ENCODE results near the gene GNG13. TPM values are rescaled to one million over a fixed set of nuclear protein-coding genes. Genes with fewer than 3 reads are reported as not detected.
A peak's percentile ranks its signal among the peaks of the same experiment; 100 is the strongest.

The GNG13 gene
- total and polyA plus RNA-seq, 9 of the 15 experiments (the other 6 are each of a cell fraction or from before 2014, with no cell fraction given), result not detected

GRCh38 chr16:778447-778846 is 22.1 kb downstream of the GNG13 start:
- Histone ChIP-seq H4K20me1 (replicated peaks; ENCODE audit: control insufficient read depth, insufficient read depth, low read length) (peaks cover 7% of the 10 kb centered on the region), H3K9me3 (replicated peaks; ENCODE audit: control insufficient read depth, insufficient read depth, low read depth, low read length) (no peaks in the 10 kb centered on the region), H3K36me3 (ENCODE audit: control insufficient read depth, insufficient read depth, low read length) (no peaks in the 10 kb centered on the region), H3K79me2 (ENCODE audit: control insufficient read depth, insufficient read depth, low read length) (no peaks in the 10 kb centered on the region), H3K27ac (ENCODE audit: extremely low read depth, low read depth, low read length) (no peak overlapping the region), H3K9me1 (ENCODE audit: control insufficient read depth, insufficient read depth, low read length) (peaks cover 2% of the 10 kb centered on the region), H3K4me1 (replicated peaks in 1 of 2; ENCODE audit: control insufficient read depth in 2 of 2, insufficient read depth in 2 of 2, low read length in 2 of 2) (peaks cover 2 to 74% of the 10 kb centered on the region in 2 experiments; a peak in 3 of 5 replicates), H3K4me3 (no peak overlapping the region), H3K4me2 (ENCODE audit: insufficient read depth, low read length) (no peak overlapping the region), H3K9ac (ENCODE audit: insufficient read depth in 1 of 2, low read depth in 2 of 2, low read length in 2 of 2) (peak overlapping the region in 1 of 2 experiments; percentile 79; a peak in 2 of 4 replicates), H2AFZ (ENCODE audit: low read depth, low read length) (no peak overlapping the region), H3K27me3 (ENCODE audit: control insufficient read depth in 2 of 2, insufficient read depth in 2 of 2, low read length in 2 of 2) (peaks cover 0 to 11% of the 10 kb centered on the region in 2 experiments; a peak in 2 of 5 replicates)
- FAIRE-seq (no peak), ATAC-seq (peak; percentile 34; the same call in 2 of the 3 replicates), DNase-seq (ENCODE audit: extremely low read depth in 1 of 4, low spot score in 3 of 4) (no peak)
- ChIA-PET CTCF (ENCODE audit: low intra/inter-chr PET ratio) (no interaction called here), POLR2A (no interaction called here)
- intact Hi-C loops (cut with micrococcal nuclease), result no loop called here
- TF ChIP-seq PTRF (tag; IDR thresholded peaks at IDR 0.05) (no peak), ZC3H4 (CRISPR knock-in tag; IDR thresholded peaks at IDR 0.05; ENCODE audit: borderline replicate concordance) (0 out of 2 replicates have a peak, but pooled peaks have one; percentile 34), ZNF740 (CRISPR knock-in tag; IDR thresholded peaks at IDR 0.05) (0 out of 2 replicates have a peak, but pooled peaks have one; percentile 9), ZNF740 (tag; IDR thresholded peaks at IDR 0.05) (no peak)
- BruUV-seq (replicated peaks), result no TSS peak
- 69% methylated on average over 8 of the region's 11 CpGs for WGBS (ENCODE audit: insufficient coverage, low coverage, missing lambda C conversion rate)
- in situ Hi-C loops (cut with MboI), result no loop called here

- ATAC-seq (peak; percentile 71), FAIRE-seq (peak; percentile 83), DNase-seq (ENCODE audit: extremely low read depth in 1 of 4, low spot score in 3 of 4) (peak in 1 of 4 experiments; percentile 36)
- BruUV-seq (replicated peaks), result no TSS peak
- peaks cover 2% of the 10 kb centered on the region for H3K9me1 ChIP-seq (ENCODE audit: control insufficient read depth, insufficient read depth, low read length)
- in situ Hi-C loops (cut with MboI) (no loop called here), intact Hi-C loops (cut with micrococcal nuclease) (no loop called here)
- no peaks in the 10 kb centered on the region for H3K79me2 ChIP-seq (ENCODE audit: control insufficient read depth, insufficient read depth, low read length)
- H2AFZ ChIP-seq (ENCODE audit: low read depth, low read length), result peak overlapping the region; percentile 7; the same call in 1 of the 2 replicates
- no peaks in the 10 kb centered on the region for H3K36me3 ChIP-seq (ENCODE audit: control insufficient read depth, insufficient read depth, low read length)
- POLR2A ChIA-PET, result no interaction called here
- no peak overlapping the region for H3K27ac ChIP-seq (ENCODE audit: extremely low read depth, low read depth, low read length)
- 2% methylated on average over 15 of the region's 16 CpGs for WGBS (ENCODE audit: insufficient coverage, low coverage, missing lambda C conversion rate)
- H3K4me3 ChIP-seq, result no peak overlapping the region
- H3K27me3 ChIP-seq (ENCODE audit: control insufficient read depth in 2 of 2, insufficient read depth in 2 of 2, low read length in 2 of 2), result peaks cover 0 to 11% of the 10 kb centered on the region in 2 experiments; a peak in 2 of 5 replicates
- CTCF ChIA-PET (ENCODE audit: low intra/inter-chr PET ratio), result no interaction called here
- 0 out of 2 replicates have a peak, but pooled peaks cover 4% of the 10 kb centered on the region for H4K20me1 ChIP-seq (replicated peaks; ENCODE audit: control insufficient read depth, insufficient read depth, low read length)
- peak overlapping the region in 1 of 2 experiments; percentile 79; a peak in 2 of 4 replicates for H3K9ac ChIP-seq (ENCODE audit: insufficient read depth in 1 of 2, low read depth in 2 of 2, low read length in 2 of 2)
- H3K4me1 ChIP-seq (replicated peaks in 1 of 2; ENCODE audit: control insufficient read depth in 2 of 2, insufficient read depth in 2 of 2, low read length in 2 of 2), result peaks cover 0 to 73% of the 10 kb centered on the region in 2 experiments; a peak in 3 of 5 replicates
- peak overlapping the region; percentile 33; the same call in 1 of the 2 replicates for H3K4me2 ChIP-seq (ENCODE audit: insufficient read depth, low read length)
- no peaks in the 10 kb centered on the region for H3K9me3 ChIP-seq (replicated peaks; ENCODE audit: control insufficient read depth, insufficient read depth, low read depth, low read length)
- TF ChIP-seq, protein P1, sequence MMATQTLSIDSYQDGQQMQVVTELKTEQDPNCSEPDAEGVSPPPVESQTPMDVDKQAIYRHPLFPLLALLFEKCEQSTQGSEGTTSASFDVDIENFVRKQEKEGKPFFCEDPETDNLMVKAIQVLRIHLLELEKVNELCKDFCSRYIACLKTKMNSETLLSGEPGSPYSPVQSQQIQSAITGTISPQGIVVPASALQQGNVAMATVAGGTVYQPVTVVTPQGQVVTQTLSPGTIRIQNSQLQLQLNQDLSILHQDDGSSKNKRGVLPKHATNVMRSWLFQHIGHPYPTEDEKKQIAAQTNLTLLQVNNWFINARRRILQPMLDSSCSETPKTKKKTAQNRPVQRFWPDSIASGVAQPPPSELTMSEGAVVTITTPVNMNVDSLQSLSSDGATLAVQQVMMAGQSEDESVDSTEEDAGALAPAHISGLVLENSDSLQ (IDR thresholded peaks at IDR 0.05), result no peak
- TF ChIP-seq, protein P2, sequence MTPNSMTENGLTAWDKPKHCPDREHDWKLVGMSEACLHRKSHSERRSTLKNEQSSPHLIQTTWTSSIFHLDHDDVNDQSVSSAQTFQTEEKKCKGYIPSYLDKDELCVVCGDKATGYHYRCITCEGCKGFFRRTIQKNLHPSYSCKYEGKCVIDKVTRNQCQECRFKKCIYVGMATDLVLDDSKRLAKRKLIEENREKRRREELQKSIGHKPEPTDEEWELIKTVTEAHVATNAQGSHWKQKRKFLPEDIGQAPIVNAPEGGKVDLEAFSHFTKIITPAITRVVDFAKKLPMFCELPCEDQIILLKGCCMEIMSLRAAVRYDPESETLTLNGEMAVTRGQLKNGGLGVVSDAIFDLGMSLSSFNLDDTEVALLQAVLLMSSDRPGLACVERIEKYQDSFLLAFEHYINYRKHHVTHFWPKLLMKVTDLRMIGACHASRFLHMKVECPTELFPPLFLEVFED (CRISPR knock-in tag; conservative IDR thresholded peaks at IDR 0.05), result no peak
- no peak for TF ChIP-seq RBM34 (IDR thresholded peaks at IDR 0.05; ENCODE audit: borderline replicate concordance, insufficient read depth, low read length)
- TF ChIP-seq ZNF561 (CRISPR knock-in tag; conservative IDR thresholded peaks at IDR 0.05), result no peak
- no peak for TF ChIP-seq ZNF699 (CRISPR knock-in tag; IDR thresholded peaks at IDR 0.05; ENCODE audit: insufficient replicate concordance)
- no peak for TF ChIP-seq ZNF3 (CRISPR knock-in tag; IDR thresholded peaks at IDR 0.05)
- TF ChIP-seq NCOA2 (IDR thresholded peaks at IDR 0.05; ENCODE audit: partially characterized antibody in 2 of 2), result no peak
- TF ChIP-seq ZNF263 (CRISPR knock-in tag; IDR thresholded peaks at IDR 0.05; ENCODE audit: borderline replicate concordance), result no peak
Measured at GRCh38 chr16:777826-778225, 22.7 kb downstream of the GNG13 start.

Measured in K562 (cell line).